Chondrocyte (in vitro differentiated cells): Measurements from ENCODE around the gene KCNH2. TPM values are rescaled to one million over a fixed set of nuclear protein-coding genes. Genes with fewer than 3 reads are reported as not detected.

Experiments
- DNase-seq: peaks from one replicate; pipeline ENCODE4 v3.0.0; 2021; ENCODE audit warnings: mixed read lengths, low spot score
- H3K27ac Mint-ChIP-seq: one replicate; pipeline ENCODE4 v1.8.0; 2021; ENCODE audit warnings: mild to moderate bottlenecking, moderate library complexity, mixed read lengths; ENCODE audit not compliant: unreplicated experiment
- H3K27me3 Mint-ChIP-seq: 2 replicates; pipeline ENCODE4 v1.8.0; 2021; ENCODE audit warnings: low read depth, mixed read lengths
- H3K36me3 Mint-ChIP-seq: 2 replicates; pipeline ENCODE4 v1.8.0; 2021; ENCODE audit warnings: low read depth, mixed read lengths
- H3K4me1 Mint-ChIP-seq: 2 replicates; pipeline ENCODE4 v1.8.0; 2021; ENCODE audit warnings: low read depth, mild to moderate bottlenecking, mixed read lengths
- H3K4me3 Mint-ChIP-seq: one replicate; pipeline ENCODE4 v1.8.0; 2021; ENCODE audit warnings: mild to moderate bottlenecking, moderate library complexity, mixed read lengths; ENCODE audit not compliant: unreplicated experiment
- H3K9me3 Mint-ChIP-seq: 2 replicates; pipeline ENCODE4 v1.8.0; 2021; ENCODE audit warnings: low read depth, mixed read lengths
- total RNA-seq: library from RNA; stranded (reverse); gene quantifications from 3 replicates; pipeline ENCODE4 v1.2.1, GENCODE V29; 2021
- TF ChIP-seq, protein P1 (sequence below): fragments of 200-600 bp; sonication (generic); IDR thresholded peaks from 2 replicates; pipeline ENCODE4 v1.5.0; 2021; ENCODE audit warnings: antibody characterized with exemption, mild to moderate bottlenecking, moderate library complexity

KCNH2 gene
- total RNA-seq, 1 donor from 2014 or later: 0.30 TPM

DNA sequence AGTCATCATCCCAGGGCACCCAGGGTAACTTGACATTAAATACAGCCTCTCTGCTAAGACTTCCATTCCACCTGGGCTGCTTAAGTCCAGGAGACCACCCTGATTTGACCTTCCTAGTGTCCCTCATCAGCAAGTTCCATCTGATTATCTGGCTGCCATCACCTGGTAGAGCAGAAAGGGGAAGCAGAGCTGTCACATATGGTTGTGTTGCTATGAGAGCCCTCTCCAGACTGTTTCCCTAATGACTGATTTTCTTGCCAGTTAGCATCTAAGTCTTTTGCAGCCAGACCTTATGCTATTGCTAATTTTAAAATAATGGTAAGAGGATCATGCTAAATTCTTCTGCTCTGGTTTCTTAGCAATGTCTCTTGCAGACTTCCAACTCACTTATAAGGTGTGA is 38.7 kb downstream of the KCNH2 start:
- H3K4me3 Mint-ChIP-seq: no peak overlapping the region
- H3K36me3 Mint-ChIP-seq: no peaks in the 10 kb centered on the region
- peaks cover 20% of the 10 kb centered on the region for H3K27me3 Mint-ChIP-seq
- DNase-seq: no peak
- no peaks in the 10 kb centered on the region for H3K9me3 Mint-ChIP-seq
- H3K4me1 Mint-ChIP-seq: peaks cover 9% of the 10 kb centered on the region
- H3K27ac Mint-ChIP-seq: no peak overlapping the region
- TF ChIP-seq, protein P1, sequence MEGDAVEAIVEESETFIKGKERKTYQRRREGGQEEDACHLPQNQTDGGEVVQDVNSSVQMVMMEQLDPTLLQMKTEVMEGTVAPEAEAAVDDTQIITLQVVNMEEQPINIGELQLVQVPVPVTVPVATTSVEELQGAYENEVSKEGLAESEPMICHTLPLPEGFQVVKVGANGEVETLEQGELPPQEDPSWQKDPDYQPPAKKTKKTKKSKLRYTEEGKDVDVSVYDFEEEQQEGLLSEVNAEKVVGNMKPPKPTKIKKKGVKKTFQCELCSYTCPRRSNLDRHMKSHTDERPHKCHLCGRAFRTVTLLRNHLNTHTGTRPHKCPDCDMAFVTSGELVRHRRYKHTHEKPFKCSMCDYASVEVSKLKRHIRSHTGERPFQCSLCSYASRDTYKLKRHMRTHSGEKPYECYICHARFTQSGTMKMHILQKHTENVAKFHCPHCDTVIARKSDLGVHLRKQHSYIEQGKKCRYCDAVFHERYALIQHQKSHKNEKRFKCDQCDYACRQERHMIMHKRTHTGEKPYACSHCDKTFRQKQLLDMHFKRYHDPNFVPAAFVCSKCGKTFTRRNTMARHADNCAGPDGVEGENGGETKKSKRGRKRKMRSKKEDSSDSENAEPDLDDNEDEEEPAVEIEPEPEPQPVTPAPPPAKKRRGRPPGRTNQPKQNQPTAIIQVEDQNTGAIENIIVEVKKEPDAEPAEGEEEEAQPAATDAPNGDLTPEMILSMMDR: no peak

- no peak overlapping the region for H3K4me3 Mint-ChIP-seq
Observed at GRCh38 chr7:150939052-150939451, 39.1 kb downstream of the KCNH2 start.

GRCh38 chr7:150938566-150938965 is 39.6 kb downstream of the KCNH2 start:
- DNase-seq: no peak
- H3K4me1 Mint-ChIP-seq: peaks cover 9% of the 10 kb centered on the region
- TF ChIP-seq, protein P1: no peak

More at GRCh38 chr7:150939052-150939451, 39.1 kb downstream of the KCNH2 start:
- H3K27me3 Mint-ChIP-seq: peaks cover 20% of the 10 kb centered on the region
- no peak overlapping the region for H3K27ac Mint-ChIP-seq
- no peaks in the 10 kb centered on the region for H3K36me3 Mint-ChIP-seq
- no peak for DNase-seq
- TF ChIP-seq, protein P1: no peak
- peaks cover 9% of the 10 kb centered on the region for H3K4me1 Mint-ChIP-seq
- no peaks in the 10 kb centered on the region for H3K9me3 Mint-ChIP-seq

DNA sequence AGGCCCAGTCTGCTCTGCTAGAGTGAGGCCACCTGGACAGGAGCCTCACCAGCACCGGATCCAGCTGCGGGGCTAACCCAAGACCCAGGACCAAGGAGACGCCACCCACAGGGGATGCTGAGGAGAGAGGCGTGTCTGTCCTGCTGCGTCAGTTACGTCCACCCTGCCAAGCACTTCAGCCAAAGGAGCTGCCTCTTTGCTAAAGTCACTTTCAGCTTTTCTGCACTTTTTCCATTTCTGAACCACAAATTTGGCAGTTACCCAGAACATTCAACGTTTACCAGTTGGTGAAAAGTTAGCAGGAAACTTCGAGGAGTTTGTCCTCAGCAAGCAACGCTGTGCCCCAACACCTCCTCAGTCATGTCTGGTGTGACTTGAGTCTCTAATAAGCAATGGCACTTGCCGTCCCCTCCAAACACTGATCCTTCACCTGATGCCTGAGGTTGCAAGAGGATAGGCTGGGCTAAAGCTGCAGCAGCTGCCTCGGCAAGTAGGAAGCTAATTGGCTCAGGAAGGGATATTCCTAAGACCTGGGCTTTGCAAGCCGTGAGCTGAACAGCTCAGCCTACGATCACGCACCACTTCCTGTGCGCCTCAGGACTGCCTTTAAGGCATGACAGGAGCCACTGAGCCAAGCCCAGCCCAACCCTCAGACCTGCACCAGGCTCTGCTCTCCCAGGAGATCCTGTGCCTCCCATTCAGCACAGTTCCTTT is 40.1 kb downstream of the KCNH2 start:
- Mint-ChIP-seq H3K9me3 (no peaks in the 10 kb centered on the region), H3K36me3 (no peaks in the 10 kb centered on the region), H3K27me3 (peaks cover 20% of the 10 kb centered on the region), H3K27ac (no peak overlapping the region), H3K4me3 (no peak overlapping the region), H3K4me1 (peaks cover 9% of the 10 kb centered on the region)
- DNase-seq: no peak
- TF ChIP-seq, protein P1: no peak

More at GRCh38 chr7:150938566-150938965, 39.6 kb downstream of the KCNH2 start:
- no peak overlapping the region for H3K27ac Mint-ChIP-seq
- no peak overlapping the region for H3K4me3 Mint-ChIP-seq
- H3K9me3 Mint-ChIP-seq: no peaks in the 10 kb centered on the region
- no peaks in the 10 kb centered on the region for H3K36me3 Mint-ChIP-seq
- H3K27me3 Mint-ChIP-seq: peaks cover 20% of the 10 kb centered on the region

DNA sequence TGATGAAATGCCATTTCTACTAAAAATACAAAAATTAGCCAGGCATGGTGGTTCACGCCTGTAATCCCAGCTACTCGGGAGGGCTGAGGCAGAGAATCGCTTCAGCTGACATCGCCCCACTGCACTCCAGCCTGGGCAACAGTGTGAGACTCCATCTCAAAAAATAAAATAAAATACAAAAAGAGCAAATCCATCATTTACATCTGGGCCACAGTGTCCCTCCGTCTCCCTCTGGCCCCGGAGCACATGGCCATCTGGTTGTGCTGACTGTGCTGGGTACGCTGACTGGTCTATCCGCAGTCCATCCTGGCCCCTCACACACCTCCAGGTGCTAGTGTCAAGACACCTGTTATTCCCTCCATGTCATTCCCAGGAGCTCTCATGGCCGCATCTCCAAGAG is 42.1 kb downstream of the KCNH2 start:
- no peaks in the 10 kb centered on the region for H3K36me3 Mint-ChIP-seq
- DNase-seq: no peak

More for the DNA sequence above, 42.1 kb downstream of the KCNH2 start:
- peaks cover 17% of the 10 kb centered on the region for H3K27me3 Mint-ChIP-seq
- H3K4me1 Mint-ChIP-seq: peaks cover 9% of the 10 kb centered on the region
- H3K27ac Mint-ChIP-seq: no peak overlapping the region
- TF ChIP-seq, protein P1: no peak
- no peak overlapping the region for H3K4me3 Mint-ChIP-seq
- H3K9me3 Mint-ChIP-seq: no peaks in the 10 kb centered on the region
